Activated naive CD8-positive, alpha-beta T cell treated with anti-CD3 and anti-CD28 coated beads, Interleukin-2, amount 50 U/mL, for 16 hours (primary cell): Measurements from ENCODE around the gene SERPINB3.
"Not testable (repeated sequence)": the region's sequence is repeated elsewhere in the genome, so short reads cannot be mapped to it uniquely, and the experiment has no call there.

Experiments
- DNase-seq: peaks from one replicate; pipeline ENCODE4 v3.0.0-alpha.2; 2020; ENCODE audit warnings: low read depth, low spot score

The SERPINB3 gene

DNA sequence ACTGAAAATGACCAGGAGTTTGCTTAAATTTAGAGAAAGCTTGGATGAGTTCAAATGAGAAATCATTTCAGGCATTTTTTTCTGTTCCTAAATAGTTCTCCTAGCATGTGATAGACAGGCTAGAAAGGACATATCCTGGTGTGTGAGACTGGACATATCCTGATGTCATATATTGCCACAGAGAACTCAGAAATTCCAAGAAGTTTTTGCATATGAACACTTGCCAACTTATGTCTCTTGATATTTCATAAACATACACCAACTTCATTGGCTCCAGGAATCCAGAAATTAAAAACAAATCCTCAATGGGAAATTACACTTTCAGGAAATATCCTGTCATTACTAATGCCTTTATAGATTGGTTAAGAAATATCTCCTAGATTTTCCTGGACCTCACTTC, 14.8 kb downstream of the SERPINB3 start:
- DNase-seq: no peak

- DNase-seq: not testable (repeated sequence)
These were observed 17.0 kb downstream of the SERPINB3 start for GRCh38 chr18:63644694-63645093.

GRCh38 chr18:63644142-63644541, 17.6 kb downstream of the SERPINB3 start, which contains the start of gene SERPINB4:
Gene SERPINB4 (minus strand): TSS chr18:63644256. CDS start chr18:63643577, 679 bp downstream.
- DNase-seq: not testable (repeated sequence)

DNA sequence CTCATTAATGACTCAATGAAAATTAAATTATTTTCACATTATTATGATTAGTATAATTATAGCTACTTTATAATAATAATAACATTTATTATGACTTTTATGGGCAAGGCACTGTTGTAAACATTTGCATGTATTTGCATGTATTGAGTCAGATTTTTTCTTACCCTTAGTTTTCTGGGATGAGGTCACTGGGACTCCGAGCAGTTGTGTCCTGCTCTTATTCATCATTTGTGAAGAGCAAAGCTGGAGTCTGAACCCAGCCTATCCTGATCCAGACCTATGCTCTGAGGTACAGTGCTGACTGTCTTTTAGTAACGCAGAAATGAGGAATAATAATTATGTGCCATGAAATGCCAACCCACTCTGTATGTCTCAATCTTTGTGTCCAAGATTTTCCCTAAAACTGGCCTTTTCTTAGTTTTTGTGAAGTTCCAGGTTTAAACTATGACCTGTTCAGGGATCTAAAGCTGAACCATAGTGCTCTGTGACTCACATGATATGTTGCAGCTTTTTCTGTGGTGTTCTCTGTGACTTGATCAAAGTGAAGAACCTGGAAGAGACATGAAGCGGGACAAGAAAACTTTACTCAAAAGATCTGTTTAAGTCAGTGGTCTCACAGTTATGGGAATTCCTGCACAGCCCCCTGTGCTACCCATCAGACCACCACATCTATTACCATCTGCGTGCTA, 18.9 kb downstream of the SERPINB3 start:
- not testable (repeated sequence) for DNase-seq

DNA sequence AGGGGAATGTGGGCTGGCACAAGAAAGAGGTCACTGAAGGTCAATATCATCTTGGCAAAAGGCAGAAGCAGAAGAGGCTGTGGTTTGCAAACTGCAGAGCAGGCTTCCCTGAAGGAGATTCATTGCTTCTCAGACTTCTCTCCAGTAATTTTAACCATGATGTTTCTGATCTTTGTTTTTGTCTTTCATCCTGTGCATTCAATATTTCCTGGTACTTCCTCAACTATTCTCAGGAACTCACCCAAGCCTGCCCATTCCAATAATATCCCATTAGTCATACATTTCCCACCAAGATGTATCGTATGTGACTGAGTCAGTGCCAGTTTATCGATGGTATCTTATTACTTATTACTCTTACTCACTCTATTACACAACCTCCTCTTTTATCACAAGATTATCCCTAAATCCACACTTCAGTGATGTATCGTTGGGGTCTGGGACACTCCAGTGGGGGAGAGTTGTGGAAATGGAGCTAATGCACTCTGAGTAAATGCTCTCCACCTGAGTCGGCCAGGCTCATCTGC, 20.5 kb downstream of the SERPINB3 start:
- DNase-seq: not testable (repeated sequence)

DNA sequence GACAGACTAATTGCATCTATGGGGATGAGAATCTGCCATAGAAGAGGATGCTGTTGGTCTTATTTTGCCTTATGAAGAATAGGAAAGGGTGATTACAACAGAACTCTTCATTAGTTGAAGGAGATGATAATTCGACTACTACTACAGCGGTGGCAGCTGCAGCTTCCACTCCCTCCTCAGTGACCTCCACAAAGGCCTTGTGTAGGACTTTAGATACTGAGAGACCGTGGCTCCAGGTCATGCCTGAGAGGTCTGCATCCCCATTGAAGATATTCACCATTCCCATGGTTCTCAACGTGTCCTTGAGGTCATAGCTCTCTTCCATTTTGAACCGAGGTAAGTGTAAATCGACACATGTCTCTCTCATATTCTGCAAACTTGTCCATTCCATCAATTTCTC, 24.0 kb downstream of the SERPINB3 start:
- DNase-seq: no peak

DNA sequence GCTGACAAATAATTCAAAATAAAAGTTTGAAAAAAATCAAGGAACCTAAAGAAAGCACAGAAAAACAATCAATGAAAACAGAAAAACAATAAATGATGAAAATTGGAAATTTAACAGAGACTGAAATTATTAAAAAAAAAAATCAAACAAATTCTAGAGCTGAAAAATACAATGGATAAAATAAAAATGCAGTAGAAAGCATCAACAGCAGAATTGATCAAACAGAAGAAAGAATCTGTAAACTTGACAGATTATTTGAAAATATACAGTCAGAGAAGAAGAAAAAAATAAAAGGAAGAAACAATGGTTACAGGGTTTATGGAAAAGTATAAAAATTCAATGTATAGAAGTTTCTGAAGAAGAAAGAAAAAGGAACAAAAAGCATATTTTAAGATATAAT, 33.9 kb downstream of the SERPINB3 start:
- DNase-seq: no peak

DNA sequence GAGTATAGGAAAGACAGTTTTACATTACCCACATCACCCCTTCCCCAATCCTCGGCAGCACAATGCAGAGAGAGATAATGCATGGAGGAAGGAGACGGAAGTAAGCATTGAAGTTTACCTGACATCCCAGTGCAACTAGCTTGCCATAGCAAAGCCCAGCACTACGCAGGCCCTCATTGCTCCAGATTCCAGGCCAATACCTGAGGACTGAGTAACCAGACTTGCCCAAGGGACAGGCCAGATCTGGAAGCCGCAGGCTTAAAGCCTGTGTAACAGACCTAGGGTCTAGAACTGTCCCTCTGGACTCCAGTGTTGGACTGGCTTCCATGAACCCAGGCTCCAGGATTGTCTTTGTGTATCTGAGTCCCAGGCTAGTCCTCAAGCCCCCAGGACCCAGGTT, 35.3 kb downstream of the SERPINB3 start:
- DNase-seq: no peak

- DNase-seq: no peak
These were observed 36.8 kb downstream of the SERPINB3 start for GRCh38 chr18:63624863-63625262.

- no peak for DNase-seq
These were observed 42.0 kb downstream of the SERPINB3 start for GRCh38 chr18:63619661-63620060.

GRCh38 chr18:63617915-63618234, 43.8 kb downstream of the SERPINB3 start:
- no peak for DNase-seq

DNA sequence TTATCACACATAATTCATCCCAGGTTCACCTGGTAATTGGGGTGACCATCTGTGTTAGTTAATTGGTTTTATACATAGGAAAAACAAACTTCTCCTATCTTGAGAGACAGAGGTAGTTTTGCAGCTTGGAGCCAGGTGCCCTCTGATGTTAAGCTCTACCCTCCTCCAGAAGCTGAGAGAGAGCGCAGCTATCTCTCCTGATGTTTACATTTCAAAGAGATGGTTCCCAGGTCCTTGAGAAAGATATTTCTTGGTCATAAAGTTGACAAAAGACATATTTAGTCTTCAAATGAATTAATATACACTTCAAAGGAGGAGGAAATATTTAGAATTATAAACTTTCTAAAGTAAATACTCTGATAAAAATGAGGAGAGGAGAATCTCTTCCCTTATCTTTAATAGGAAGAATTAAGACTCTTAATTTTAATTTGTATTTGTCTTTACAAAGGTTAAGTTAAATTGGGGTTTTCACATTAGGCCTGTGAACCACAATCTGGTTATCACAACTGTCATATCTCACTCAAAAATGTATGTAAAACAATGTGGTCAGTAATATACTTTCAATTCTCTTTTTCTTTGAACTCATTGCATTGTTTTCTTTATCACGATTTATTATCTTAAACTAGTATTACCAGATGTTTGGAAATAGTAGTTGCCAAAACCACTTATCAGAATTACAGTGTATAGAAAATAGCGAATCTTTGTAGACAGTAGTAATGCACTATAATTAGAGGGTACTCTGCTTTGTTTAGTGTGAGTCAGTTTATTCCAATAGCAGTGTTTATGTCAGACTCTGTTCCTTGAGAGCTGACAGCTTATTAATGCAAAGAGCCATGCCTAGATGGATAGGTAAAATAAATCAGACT, 44.4 kb downstream of the SERPINB3 start:
- no peak for DNase-seq

DNA sequence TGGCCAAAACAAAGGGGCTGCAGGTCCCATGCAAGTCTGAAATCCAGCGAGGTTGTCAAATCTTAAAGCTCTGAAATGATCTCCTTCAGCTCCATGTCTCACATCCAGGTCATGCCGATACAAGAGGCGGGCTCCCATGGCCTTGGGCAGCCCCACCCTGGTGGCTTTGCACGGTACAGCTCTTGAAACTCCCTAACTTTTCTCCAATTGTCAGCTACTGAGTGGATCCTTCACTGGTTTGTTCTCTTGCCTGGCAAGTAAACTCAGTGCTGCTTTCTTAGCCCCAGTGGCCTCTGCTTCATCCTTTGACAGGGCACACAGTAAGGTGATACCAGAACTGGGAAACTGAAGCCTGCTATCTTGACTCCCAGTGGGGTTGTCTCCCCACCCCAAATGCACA, 48.3 kb downstream of the SERPINB3 start:
- DNase-seq: no peak

GRCh38 chr18:63606526-63606925, 55.2 kb downstream of the SERPINB3 start:
- no peak for DNase-seq
